Measurements from ENCODE around the gene LMAN2L. TPM values are rescaled to one million over a fixed set of nuclear protein-coding genes. Genes with fewer than 3 reads are reported as not detected.
A peak's percentile ranks its signal among the peaks of the same experiment; 100 is the strongest.

Gene LMAN2L
- 7.5 and 7.7 TPM in 2 replicates for total RNA-seq (2014; rRNA removed; shearing (Covaris generic))
- polyA plus RNA-seq (2015; cell fraction: cytosol; rRNA removed): 6.0 and 7.4 TPM in 2 replicates
- 8.5 and 9.1 TPM in 2 replicates for polyA plus RNA-seq (2015; cell fraction: nucleus; rRNA removed)

- DNase-seq (ENCODE audit: low read depth): peak; percentile 93
These were observed at the start of gene LMAN2L for GRCh38 chr2:96739633-96740428. LMAN2L (minus strand) TSS chr2:96740064; CDS start chr2:96740040, 24 bp downstream.

GRCh38 chr2:96789245-96789617, 49.4 kb upstream of the LMAN2L start:
- no peak for DNase-seq (ENCODE audit: low read depth)

GRCh38 chr2:96788442-96789244, 48.8 kb upstream of the LMAN2L start:
- no peak for DNase-seq (ENCODE audit: low read depth)

GRCh38 chr2:96787411-96787810, 47.5 kb upstream of the LMAN2L start:
- DNase-seq (ENCODE audit: low read depth): no peak

GRCh38 chr2:96783388-96783787, 43.5 kb upstream of the LMAN2L start:
- DNase-seq (ENCODE audit: low read depth): no peak

GRCh38 chr2:96775160-96775559, 35.3 kb upstream of the LMAN2L start:
- no peak for DNase-seq (ENCODE audit: low read depth)

GRCh38 chr2:96773922-96774321, 34.1 kb upstream of the LMAN2L start:
- no peak for DNase-seq (ENCODE audit: low read depth)

- DNase-seq (ENCODE audit: low read depth): no peak
These were observed 33.2 kb upstream of the LMAN2L start for GRCh38 chr2:96772903-96773671.

- DNase-seq (ENCODE audit: low read depth): no peak
These were observed 32.1 kb upstream of the LMAN2L start for GRCh38 chr2:96771796-96772618.

- no peak for DNase-seq (ENCODE audit: low read depth)
These were observed 30.8 kb upstream of the LMAN2L start for GRCh38 chr2:96770442-96771202.

GRCh38 chr2:96769814-96770213, 29.9 kb upstream of the LMAN2L start:
- no peak for DNase-seq (ENCODE audit: low read depth)

GRCh38 chr2:96768083-96768561, 28.3 kb upstream of the LMAN2L start:
- no peak for DNase-seq (ENCODE audit: low read depth)

- no peak for DNase-seq (ENCODE audit: low read depth)
These were observed 27.4 kb upstream of the LMAN2L start for GRCh38 chr2:96767135-96767871.

GRCh38 chr2:96764253-96764637, 24.4 kb upstream of the LMAN2L start:
- DNase-seq (ENCODE audit: low read depth): no peak

- no peak for DNase-seq (ENCODE audit: low read depth)
These were observed 23.8 kb upstream of the LMAN2L start for GRCh38 chr2:96763511-96764252.

- no peak for DNase-seq (ENCODE audit: low read depth)
These were observed 22.9 kb upstream of the LMAN2L start for GRCh38 chr2:96762529-96763311.

All from HT1080 (cell line).